GM19239 (cell line): Measurements from ENCODE around the gene MRPL36.
"Not testable (repeated sequence)": the region's sequence is repeated elsewhere in the genome, so short reads cannot be mapped to it uniquely, and the experiment has no call there.

Experiments
- DNase-seq: peaks from one replicate; pipeline ENCODE4 v3.0.0; 2011; ENCODE audit warnings: low spot score; ENCODE audit not compliant: insufficient read length
- FAIRE-seq: peaks from 2 replicates; lab custom pipeline; 2011; peaks lifted over from hg19 to GRCh38; lab: Jason Lieb, UNC

The MRPL36 gene

DNA sequence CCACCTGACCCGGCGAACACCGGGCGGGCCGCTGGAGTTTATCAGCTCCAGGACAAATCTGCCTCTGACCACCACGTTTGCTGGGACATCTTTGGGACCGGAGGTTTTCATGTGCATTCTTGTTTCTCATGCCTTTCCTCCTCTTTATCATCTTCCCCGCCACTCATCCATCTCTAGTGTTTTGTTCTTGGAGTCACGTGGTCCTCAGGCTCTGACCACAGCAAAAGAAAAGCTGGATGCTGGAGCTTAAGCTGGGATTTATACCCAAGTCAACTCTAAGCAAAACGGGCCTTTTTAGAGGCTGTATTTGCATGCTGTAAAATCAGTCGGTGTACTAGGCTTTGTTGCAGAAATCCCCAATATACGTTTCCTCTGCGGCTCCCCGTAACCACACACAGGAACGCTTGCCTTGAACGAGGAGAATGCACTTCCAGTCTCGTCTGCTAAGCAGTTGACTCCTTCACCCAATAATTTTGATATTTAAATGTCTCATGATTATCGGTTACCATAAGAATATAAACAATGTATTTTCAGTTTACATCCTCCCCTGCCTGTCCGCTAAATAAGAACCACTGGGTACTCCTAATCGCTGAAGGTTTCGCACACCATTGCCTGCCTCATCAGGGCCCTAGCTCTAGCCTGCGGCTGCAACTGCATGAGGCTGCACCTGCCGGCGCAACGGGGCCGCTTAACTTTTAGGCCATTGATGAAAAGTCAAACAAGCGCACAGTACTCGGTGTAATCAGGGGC, 1.0 kb upstream of the MRPL36 start:
- DNase-seq (peak; percentile 31), FAIRE-seq (peak; percentile 39)

GRCh38 chr5:1799110-1799601, 481 bp downstream of the MRPL36 start:
- no peak for FAIRE-seq
- DNase-seq = peak; percentile 22

- not testable (repeated sequence) for DNase-seq, FAIRE-seq
Observed at GRCh38 chr5:1798589-1798988, 1.0 kb downstream of the MRPL36 start.

DNA sequence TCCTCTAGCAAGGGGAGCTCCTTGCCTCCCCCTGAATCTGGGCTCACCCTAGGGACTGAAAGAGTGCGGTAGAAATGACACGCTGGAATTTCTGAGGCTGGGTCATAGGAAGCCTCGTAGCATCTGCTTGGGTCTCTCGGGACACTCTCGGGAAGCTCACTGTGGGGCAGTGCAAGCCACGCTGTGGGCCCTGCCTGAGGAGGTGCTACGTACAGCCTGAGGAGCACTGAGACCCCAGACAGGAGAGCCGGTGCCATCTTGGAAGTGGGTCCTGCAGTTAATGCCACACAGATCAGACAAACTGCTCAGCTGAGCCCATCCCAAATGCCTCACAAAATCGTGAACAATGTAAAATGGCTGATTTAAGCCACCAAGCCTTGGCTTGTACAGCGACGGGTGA, 1.8 kb downstream of the MRPL36 start:
- DNase-seq (no peak), FAIRE-seq (no peak)

DNA sequence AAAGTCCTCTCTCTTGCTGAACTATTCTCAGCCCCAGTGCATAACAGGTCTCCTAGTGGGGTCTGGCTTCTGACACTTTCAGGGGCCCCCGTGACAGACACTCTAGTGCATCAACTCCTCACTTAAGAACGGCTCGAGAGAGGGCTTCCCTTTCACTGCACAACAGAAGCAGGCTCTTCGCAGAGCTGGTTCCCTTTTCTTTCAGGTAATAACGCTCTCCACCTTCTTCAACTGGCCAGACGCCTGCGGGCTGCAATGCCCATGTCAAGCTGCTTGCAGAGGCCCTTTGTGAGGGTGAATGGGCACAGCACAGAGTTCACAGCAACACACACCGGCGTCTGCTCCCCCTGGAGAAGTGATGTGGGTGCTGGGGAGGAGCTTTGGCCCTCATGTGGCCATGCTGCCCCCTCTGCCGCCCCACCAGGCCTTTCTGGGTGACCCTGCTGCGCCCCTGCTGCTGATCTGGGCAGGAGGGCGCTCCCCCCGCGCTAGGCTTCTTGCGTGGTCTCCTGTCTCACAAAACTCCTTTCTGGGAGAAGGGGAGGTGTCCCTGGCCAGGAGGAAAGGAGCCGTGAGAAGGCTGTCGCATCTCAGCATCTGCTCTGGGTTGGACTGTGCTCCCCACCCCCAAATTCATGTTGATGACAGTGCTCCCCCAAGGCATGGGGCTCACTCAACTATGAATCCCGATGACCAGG, 2.4 kb downstream of the MRPL36 start:
- FAIRE-seq = no peak
- no peak for DNase-seq

GRCh38 chr5:1796371-1797102, 3.1 kb downstream of the MRPL36 start:
- no peak for FAIRE-seq
- DNase-seq = no peak

DNA sequence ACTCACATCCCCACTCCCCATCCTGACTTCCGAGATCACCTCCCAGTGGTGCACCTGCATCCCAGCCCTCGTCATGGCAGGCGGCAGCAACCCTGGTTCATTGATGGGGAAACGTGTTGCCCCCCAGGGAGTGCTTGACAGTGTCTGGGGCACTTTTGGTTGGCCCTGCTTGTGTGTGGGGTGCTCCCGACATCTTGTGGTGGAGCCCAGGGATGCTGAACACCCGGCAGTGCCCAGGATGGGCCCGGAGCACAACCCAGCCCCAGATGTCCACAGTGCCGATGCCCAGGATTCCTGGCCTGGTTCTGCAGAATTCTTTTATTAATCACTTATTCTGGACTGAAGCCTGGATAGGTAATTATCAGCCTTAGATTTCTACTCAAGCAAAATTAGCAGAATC, 3.7 kb downstream of the MRPL36 start:
- DNase-seq (no peak), FAIRE-seq (no peak)

DNA sequence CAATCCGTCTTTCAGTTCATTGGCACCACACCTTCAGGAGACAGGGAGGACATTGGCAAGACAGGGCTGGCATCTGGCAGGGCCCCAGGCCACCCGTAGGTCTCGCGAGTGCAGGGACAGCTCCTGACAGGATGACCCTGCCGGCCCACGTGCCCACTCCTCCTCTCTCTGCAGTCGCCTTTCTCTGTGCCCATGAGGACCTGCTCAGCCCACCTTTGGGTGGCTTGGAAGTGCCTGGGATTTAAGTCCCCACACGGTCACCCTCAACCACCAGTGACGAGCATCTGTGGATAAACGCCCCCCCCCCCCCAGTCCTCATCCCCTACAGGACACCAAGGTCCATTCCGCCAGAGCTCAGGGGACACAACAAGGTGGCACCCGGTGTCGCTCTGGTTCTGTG, 4.1 kb downstream of the MRPL36 start:
- no peak for FAIRE-seq
- DNase-seq = no peak

DNA sequence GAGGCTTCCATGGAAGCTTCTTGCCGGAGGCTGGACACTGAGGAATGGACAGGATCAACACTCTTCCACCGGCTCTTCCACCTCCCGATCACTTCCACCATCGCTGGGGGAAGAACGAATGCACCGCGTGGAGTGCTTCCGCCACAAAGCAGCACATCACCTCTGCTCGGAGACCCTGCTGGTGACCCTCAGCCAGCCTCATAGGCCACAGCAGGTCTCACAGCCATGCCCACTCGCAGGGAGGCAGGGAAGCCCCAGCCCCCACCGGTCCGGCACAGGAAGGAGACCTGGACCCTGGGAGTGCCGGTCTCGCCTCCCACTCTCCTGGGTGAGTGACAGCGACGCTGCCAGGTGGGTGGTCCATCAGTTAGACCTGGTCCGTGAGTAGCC, 4.7 kb downstream of the MRPL36 start:
- DNase-seq (no peak), FAIRE-seq (no peak)

DNA sequence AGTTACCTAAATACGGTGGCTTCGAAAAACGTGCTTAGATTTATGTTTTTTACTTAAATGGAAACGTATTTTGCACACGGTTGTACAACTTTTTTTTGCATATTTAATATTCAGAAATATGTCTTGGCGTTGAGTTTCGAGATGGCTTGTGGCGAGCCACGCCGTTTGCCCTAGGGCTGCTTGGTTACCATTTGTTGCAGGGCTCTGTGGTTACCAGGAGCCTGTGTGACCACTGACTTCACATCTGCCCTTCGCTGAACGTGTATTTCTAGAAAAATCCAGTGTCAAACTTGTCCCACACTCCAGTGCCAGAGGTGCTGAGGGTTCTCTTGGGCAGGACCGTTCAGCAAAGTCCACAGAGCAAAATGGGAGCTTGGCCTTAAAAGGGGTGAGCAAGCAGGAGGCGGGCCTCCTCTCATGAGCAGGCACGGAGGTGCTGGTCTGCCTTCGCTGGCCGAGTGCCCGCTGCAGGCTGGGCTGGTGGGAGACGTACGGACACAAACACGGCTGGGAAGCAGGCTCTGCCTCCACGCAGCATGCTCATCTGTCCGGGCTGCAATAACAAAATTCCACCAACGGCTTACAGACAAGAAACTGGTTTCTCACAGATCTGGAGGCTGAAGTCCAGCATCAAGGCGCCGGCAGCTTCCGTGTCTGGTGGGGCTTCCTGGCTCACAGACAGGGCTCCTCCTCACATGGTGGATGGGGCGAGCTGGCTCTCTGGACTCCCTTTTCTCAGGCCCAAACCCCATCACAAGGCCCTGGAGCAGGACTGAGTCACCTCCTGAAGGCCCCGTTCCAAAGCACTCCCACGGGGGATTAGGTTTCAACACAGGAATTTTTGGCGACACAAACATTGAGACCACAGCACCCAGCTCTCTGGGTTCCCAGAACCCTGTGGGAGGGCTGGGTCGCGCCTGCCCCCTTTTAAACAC, 5.4 kb downstream of the MRPL36 start:
- DNase-seq (no peak), FAIRE-seq (no peak)

DNA sequence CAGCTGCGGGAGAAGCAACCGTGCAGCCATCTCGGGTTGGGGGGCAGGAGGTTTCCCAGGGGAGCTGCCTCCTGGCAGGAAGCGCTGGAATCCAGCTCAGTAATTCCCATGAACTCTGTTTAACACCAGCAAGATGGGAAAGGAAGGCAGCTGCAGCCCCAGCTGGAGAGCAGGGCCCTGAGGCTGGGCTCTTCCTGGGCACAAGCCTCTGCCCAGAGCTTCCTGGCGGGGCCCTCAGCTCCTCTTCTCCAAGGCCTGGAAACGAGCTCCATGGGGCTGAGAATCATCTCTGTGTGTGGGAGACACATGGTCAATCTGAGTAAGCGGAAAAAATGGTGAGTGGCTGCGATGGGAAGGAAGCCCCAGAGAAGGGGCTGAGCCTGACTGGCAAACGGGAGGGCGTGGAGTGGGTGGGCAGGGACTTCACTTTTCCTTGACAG, 6.3 kb downstream of the MRPL36 start:
- no peak for DNase-seq
- no peak for FAIRE-seq

GRCh38 chr5:1792842-1793266, 6.8 kb downstream of the MRPL36 start:
- FAIRE-seq (peak; percentile 95), DNase-seq (peak; percentile 73)

GRCh38 chr5:1791176-1791575, 8.5 kb downstream of the MRPL36 start:
- DNase-seq = no peak
- no peak for FAIRE-seq

- FAIRE-seq (no peak), DNase-seq (no peak)
Observed at GRCh38 chr5:1789834-1790471, 9.7 kb downstream of the MRPL36 start.

DNA sequence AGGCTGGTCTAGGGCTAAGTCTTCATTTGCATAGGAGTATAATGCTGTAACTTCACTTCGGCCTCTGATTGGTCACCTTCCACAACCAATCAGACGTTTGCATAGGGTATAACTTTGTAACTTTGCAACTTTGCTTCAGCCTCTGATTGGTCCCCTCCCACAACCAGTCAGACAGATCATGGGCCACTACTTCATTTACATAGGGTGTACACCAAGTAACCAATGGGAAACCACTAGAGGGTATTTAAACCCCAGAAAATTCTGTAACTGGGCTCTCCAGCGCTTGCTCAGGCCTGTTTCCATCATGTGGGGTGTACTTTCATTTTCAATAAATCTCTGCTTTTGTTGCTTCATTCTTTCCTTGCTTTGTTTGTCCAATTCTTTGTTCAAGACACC, 10.2 kb downstream of the MRPL36 start:
- not testable (repeated sequence) for DNase-seq
- FAIRE-seq = peak; percentile 53

- DNase-seq = no peak
- no peak for FAIRE-seq
Observed at GRCh38 chr5:1788828-1789227, 10.8 kb downstream of the MRPL36 start.

- FAIRE-seq = no peak
- DNase-seq = no peak
Observed at GRCh38 chr5:1788200-1788599, 11.4 kb downstream of the MRPL36 start.

- DNase-seq (no peak), FAIRE-seq (no peak)
Observed at GRCh38 chr5:1787472-1788047, 12.1 kb downstream of the MRPL36 start.
